ENCODE measurements around the gene FAM81A.
"Not testable (repeated sequence)": the region's sequence is repeated elsewhere in the genome, so short reads cannot be mapped to it uniquely, and the experiment has no call there.

FAM81A gene

GRCh38 chr15:59437817-59438624, at the start of gene FAM81A:
Gene FAM81A, plus strand, starts transcription at chr15:59438186. Its CDS starts 20,441 bp downstream, at chr15:59458627.
- DNase-seq = peak; percentile 72

DNA sequence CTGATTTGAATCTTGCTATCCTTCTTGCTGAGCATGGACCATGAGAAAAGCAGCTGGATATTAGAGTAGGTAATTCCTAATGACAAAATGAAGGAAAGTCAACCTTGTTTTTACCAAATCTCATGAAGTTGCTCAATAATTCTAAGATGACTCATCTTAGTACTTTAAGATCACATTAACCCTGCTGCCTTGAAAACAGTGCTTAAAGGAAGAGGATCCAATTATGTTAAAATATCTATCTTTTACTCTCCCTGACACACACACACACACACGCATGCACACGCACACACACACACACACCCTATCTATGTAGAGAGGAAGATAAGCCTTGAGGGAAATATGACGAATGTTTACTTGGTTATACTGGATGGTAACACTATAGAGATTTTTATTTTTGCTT, 49.3 kb upstream of the FAM81A start:
- no peak for DNase-seq

DNA sequence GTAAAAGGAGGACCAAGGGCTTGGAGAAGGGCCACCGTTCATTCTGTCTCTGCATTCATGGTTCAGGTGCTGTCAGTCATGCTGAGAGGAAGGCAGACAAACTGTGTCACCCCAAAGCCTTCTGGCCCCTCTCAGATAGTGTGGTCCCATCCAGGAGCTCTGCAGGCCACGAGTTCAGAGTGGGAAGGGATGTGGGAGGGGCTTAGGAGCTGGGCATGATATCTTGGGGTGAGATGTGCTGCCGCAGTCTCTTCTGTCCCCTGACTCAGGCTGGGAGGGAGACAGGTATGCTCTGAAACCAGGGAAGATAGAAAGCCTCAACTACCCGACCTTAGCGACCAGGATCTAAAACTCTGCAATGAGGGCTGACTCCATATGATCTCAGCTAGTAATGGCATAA, 45.7 kb upstream of the FAM81A start:
- DNase-seq = no peak

DNA sequence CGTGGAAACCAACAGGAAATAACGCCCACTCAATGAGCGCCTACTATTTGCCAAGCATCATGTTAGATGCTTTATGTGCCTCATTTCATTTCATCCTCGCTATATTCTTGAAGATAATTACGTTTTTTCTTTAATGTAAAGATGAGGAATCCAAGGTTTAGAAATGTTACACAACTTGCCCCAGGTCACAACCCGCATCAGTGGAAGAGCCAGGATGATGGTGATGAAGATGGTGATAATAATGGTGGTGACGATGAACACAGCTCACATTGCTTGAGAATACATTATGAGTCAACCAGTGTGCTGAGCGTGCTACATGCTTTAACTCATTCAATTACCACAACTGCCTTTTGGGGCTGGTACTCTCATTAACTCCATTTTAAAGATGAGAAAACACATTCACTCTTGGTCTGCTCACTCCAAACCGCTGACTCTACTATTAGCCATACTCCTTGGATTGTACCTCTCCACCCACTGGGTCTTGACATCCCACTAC, 43.8 kb upstream of the FAM81A start:
- no peak for DNase-seq

DNA sequence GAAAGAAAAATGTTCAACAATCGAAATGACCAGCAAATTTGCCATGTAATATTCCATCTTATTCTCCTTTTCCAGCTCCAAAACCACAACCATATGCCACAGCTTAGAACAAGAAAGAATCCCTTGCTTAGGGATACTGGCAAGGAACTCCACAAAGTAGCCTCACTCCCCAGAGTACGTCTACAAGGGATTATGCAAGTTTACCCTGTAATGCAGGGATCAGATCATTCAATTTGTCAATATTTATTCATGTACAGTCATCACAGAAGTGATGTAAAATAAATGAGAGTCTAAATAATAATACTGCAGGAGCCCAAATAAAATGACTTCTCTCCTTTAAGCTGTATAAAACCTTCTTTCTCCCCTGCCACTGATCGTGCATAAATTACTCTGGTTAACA, 41.8 kb upstream of the FAM81A start:
- no peak for DNase-seq

DNA sequence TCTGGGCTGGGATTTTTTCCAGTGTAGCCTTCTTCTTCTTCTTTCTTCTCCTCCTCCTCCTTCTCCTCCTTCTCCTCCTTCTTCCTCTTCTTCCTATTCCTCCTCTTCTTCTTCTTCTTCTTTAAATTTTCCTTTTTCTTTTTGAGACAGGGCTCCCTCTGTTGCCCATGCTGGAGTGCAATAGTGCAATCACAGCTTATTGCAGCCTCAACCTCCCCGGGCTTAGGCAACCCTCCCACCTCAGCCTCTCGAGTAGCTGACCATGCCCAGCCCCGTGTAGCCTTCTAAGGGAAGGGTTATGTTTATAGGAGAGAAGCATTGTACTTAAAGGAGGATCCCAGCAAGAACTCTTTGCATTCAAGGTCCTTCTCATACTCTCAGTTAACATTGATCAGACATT, 41.3 kb upstream of the FAM81A start:
- DNase-seq = no peak

DNA sequence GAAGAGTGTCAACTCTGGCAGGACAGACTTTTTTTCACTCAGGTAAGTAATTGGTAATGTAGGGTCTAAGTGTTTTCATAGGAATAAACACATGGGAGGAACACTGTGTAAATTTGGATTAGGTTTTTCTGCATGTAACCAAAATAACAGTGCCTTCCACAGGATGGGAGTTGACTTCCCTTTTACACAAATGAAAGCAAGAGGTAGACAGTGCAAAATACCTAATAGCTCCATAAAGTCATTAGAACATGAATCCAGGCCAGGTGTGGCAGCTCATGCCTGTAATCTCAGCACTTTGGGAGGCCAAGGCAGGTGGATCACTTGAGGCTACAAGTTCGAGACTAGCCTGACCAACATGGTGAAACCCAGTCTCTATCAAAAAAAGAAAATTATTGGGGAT, 39.8 kb upstream of the FAM81A start:
- no peak for DNase-seq

DNA sequence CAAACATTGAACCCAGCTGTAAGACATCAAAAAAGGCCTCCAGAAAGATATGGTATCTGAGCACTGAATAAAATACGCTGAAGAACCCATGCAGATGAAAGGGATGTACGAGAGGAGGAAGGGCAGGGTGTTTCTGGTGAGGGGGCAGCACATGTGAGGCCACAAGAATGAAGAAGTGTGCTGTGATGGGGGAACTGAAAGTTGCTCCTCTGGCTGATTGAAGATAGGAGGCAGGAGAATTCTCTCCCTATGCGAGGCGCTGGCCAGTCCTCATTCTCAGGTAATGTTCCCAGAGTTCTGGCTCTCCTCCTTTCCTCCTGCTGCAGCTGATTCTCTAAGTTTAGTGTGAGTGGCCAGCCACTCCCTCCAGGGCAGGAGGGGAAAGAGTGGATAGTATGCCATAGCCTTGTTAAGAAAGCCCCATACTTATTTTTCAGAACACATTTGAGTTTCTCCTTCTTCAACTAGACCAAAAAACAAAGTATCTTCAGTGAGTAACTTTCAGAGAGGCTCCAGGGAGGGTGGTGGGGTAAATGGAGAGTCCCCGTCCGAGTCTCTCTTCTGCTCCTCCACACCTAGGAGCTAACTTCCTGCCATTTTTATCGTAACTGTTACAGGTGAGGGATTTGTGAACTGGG, 38.4 kb upstream of the FAM81A start:
- no peak for DNase-seq

- no peak for DNase-seq
Measured at GRCh38 chr15:59400103-59400813, 37.7 kb upstream of the FAM81A start.

- not testable (repeated sequence) for DNase-seq
Measured at GRCh38 chr15:59401051-59401823, 36.7 kb upstream of the FAM81A start.

- no peak for DNase-seq
Measured at GRCh38 chr15:59401824-59402569, 36.0 kb upstream of the FAM81A start.

- DNase-seq = no peak
Measured at GRCh38 chr15:59405079-59405478, 32.9 kb upstream of the FAM81A start.

- peak; percentile 27 for DNase-seq
Measured at GRCh38 chr15:59406446-59406845, 31.5 kb upstream of the FAM81A start.

DNA sequence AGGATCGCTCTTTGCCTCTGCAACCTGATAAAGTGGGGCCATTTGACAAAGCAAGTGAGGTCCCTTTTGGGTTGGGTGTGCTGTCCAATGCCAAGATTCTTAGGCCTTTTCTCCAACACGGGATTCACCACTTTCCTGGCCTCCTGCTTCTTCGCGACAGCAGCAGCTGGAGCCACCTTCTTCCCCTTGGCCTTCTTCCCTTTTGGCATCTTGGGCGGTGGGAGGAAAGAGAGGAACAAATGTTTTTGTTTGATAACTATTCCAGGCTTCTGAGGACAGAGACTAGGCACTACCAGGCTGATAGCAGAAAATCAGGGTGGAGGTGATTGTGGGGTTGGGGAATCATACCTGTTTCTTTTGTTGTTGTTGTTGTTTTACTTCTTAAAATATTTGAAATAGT, 30.0 kb upstream of the FAM81A start:
- no peak for DNase-seq

DNA sequence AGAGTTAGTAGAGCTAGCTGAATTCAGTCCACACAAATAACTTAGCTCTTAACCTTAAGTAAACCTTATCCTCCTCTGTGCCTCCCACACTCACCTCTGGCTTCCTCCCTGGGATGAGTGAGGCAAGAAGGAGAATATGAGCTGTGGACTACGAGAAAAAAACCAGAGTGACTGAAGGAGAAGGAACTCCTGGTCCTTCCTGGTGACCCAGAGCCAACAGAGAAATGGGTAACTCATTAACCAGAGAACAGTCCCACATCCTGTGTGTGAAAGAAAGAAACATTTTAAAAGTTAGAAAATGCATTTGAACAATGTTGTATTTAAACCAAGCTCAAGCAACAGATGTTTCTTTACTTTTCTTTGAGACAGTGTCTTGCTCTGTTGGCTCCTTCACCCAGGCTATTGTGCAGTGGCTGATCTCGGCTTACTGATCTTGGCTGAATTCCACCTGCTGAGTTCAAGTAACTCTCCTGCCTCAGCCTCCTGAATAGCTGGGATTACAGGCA, 27.5 kb upstream of the FAM81A start:
- DNase-seq = no peak

DNA sequence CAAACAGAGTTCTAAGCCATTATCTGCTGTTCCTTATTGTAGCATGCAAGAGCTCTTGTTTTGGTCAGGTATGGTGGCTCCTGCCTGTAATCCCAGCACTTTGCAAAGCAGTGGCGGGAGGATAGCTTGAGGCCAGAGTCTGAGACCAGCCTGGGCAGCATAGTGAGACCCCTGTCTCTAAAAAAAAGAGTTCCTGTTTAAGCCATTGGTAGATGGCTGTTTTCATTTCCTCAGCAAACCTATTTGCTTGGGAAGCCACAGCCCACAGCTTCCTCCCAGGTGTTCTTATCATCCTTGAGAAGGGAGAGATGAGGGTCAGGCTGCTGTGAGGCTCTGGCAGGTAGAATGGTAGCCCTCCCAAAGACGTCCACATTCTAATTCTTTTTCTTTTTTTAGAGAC, 24.4 kb upstream of the FAM81A start:
- DNase-seq = no peak

GRCh38 chr15:59416816-59417215, 21.2 kb upstream of the FAM81A start:
- no peak for DNase-seq

- DNase-seq = no peak
Measured at GRCh38 chr15:59419170-59419569, 18.8 kb upstream of the FAM81A start.

GRCh38 chr15:59420108-59420507, 17.9 kb upstream of the FAM81A start:
- no peak for DNase-seq

DNA sequence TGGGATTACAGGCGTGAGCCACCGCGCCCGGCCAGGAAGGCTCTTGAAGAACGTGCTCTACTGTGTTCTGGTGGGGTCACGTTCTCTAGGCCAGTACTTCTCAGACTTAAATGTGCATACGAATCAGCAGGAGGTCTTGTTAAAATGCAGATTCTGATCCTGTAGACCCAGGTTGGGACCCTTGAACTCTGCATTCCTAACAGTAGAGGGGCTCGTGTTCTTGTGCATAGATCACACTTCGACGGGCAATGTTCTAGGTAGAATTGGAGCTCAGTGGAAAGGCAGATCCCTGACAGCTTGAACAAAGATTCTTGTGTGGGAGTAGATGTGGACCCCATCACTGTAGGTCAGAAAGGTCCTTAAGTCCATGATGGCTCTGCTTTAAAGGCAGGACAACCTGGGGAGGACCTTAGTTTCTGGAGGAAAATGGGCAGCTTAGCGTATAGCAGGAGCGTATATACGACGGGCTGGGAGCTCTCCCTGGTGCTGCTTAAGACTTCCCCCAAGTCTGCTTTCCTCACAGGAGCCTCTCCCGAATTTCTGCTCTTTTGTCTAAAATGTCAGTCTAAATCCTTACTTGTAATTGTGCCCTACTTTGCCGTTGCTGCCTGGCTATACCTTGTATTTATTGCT, 16.9 kb upstream of the FAM81A start:
- DNase-seq = peak; percentile 14

DNA sequence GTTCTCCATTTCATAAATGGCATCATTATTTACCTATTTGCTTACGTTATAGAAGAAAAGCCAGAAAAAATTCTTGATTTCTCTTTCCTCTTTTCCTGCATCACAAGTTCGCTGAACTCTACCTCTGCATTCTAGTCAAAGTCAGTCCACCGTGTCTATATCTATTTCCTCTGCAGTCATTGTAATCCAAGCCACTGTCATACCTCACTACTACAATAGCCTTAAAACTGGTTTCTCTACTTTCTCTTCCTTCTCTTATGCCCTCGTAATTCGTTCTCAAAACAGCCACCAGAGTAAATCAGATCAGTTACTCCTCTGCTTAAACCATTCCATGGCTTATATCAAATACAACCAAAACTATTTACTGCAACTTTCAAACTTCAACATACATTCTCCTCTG, 13.4 kb upstream of the FAM81A start:
- DNase-seq = no peak
